Panc1 (cell line): ENCODE data around the gene C6orf89.

Source experiments
- CTCF ChIP-seq: fragments of 450-650 bp; IDR thresholded peaks from 2 replicates; pipeline ENCODE4 v1.5.1; 2017; ENCODE audit warnings: mild to moderate bottlenecking
- POLR2AphosphoS5 ChIP-seq: IDR thresholded peaks from 2 replicates; pipeline ENCODE4 v1.6.1; 2012; ENCODE audit warnings: mild to moderate bottlenecking, low read depth, low read length, moderate library complexity
- REST ChIP-seq, 2 experiments: IDR thresholded peaks; 2 replicates each; pipeline ENCODE4 v1.6.1; 2011 to 2012; ENCODE audit warnings: low read depth in 2 of 2, control low read depth in 1 of 2, low read length in 1 of 2, mild to moderate bottlenecking in 1 of 2, moderate library complexity in 1 of 2; ENCODE audit not compliant: insufficient read depth in 1 of 2
- SIN3A ChIP-seq: IDR thresholded peaks from 2 replicates; pipeline ENCODE4 v1.6.1; 2012; ENCODE audit warnings: low read depth, mild to moderate bottlenecking, low read length, moderate library complexity, borderline replicate concordance; ENCODE audit not compliant: insufficient read depth
- TCF7L2 ChIP-seq: IDR thresholded peaks from 2 replicates; pipeline ENCODE4 v1.6.1; 2011; ENCODE audit warnings: mild to moderate bottlenecking, low read depth, low read length, inconsistent platforms

DNA sequence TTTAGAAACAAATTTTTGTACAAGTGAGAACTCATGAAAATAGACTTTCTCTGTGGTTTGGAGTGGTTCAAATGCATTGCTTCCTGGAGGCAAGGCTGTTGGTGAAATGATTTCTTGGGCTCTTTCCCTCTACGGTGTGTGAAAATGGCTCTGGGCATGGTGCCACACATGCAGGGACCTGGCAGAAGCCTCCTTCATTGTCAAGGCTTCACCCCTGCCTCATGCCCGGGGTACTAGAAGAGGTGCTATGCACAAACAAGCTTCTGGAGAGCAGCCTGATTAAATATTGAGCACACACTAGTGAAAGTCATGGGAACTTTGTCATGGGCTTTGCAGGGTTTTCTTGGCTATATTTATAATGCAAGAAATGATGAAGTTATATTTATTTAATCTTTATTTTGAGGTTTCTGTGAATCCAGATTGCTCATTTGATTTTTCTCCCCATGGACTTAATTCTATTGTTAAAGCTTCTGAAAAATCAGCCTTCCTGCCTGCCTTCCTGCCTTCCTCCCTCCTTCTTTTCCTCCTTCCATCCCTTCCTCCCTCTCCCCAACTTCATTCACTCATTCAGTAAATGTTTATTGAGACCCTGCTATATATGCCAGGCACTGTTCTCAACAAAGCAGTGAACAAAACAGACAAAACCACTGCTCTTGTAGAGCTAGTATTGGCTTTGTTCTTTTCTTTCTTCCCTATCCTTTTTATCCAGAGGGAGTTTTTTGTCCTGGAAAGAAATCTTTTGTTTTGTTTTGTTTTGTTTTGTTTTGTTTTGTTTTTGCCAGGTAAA, 21.0 kb downstream of the C6orf89 start:
- no peak for TF ChIP-seq SIN3A
- TF ChIP-seq CTCF: no peak
- TF ChIP-seq POLR2AphosphoS5: no peak
- no peak for TF ChIP-seq REST (IDR thresholded peaks at IDR 0.05; ENCODE audit: insufficient read depth in 1 of 2, low read depth in 2 of 2, low read length in 1 of 2)
- TF ChIP-seq TCF7L2: no peak
